NCI-H2227 (cell line): ENCODE results near the gene SLC27A4.

Experiments
- DNase-seq: peaks from one replicate; lab custom pipeline; 2025; ENCODE audit not compliant: unreplicated experiment; lab: John Stamatoyannopoulos, UW

The SLC27A4 gene

GRCh38 chr9:128390150-128390812 is 50.0 kb downstream of the SLC27A4 start:
- no peak for DNase-seq

GRCh38 chr9:128390813-128391711 is 50.7 kb downstream of the SLC27A4 start:
- DNase-seq = no peak

- no peak for DNase-seq
Observed at GRCh38 chr9:128391956-128392301, 51.6 kb downstream of the SLC27A4 start.

GRCh38 chr9:128392302-128393144 is 52.2 kb downstream of the SLC27A4 start:
- DNase-seq = no peak

GRCh38 chr9:128393145-128393775 is 52.9 kb downstream of the SLC27A4 start:
- no peak for DNase-seq

GRCh38 chr9:128393970-128394369 is 53.6 kb downstream of the SLC27A4 start:
- peak; percentile 9 for DNase-seq

- DNase-seq = no peak
Observed at GRCh38 chr9:128394379-128395168, 54.2 kb downstream of the SLC27A4 start.

- no peak for DNase-seq
Observed at GRCh38 chr9:128396970-128397613, 56.8 kb downstream of the SLC27A4 start.

- DNase-seq = no peak
Observed at GRCh38 chr9:128397831-128398230, 57.5 kb downstream of the SLC27A4 start.

- DNase-seq = no peak
Observed at GRCh38 chr9:128399861-128400260, 59.5 kb downstream of the SLC27A4 start.

- no peak for DNase-seq
Observed at GRCh38 chr9:128404560-128404959, 64.2 kb downstream of the SLC27A4 start.

- DNase-seq = no peak
Observed at GRCh38 chr9:128405077-128405779, 64.9 kb downstream of the SLC27A4 start.

GRCh38 chr9:128405780-128406171 is 65.4 kb downstream of the SLC27A4 start:
- DNase-seq = no peak

- no peak for DNase-seq
Observed at GRCh38 chr9:128406848-128407391, 66.6 kb downstream of the SLC27A4 start.

- DNase-seq = no peak
Observed at GRCh38 chr9:128408963-128409431, 68.7 kb downstream of the SLC27A4 start.

GRCh38 chr9:128409450-128409849 is 69.1 kb downstream of the SLC27A4 start:
- DNase-seq = no peak

- DNase-seq = peak; percentile 23
Observed at GRCh38 chr9:128409978-128410377, 69.7 kb downstream of the SLC27A4 start.
